ENCODE results near the gene KIAA1328.

DNA sequence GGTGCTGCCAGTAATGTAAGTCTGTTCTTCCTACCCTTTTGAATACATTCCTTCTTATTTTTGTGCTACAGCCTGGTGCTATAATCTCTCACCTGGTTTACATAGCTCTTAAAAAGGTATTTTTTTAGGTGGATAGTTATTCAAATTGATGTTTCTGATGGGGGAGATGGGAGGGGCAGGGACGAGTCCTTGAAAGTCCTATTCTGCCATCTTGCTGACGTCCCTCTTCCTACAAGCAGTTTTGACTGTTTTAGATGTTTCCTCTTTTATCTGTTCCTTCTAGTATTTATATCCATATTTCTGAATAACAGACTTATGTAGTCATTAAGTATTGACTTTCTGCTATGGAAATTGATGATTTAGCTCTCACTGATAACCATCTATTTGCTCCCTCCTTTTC, 256.4 kb downstream of the KIAA1328 start:
- TF ChIP-seq, protein P1, sequence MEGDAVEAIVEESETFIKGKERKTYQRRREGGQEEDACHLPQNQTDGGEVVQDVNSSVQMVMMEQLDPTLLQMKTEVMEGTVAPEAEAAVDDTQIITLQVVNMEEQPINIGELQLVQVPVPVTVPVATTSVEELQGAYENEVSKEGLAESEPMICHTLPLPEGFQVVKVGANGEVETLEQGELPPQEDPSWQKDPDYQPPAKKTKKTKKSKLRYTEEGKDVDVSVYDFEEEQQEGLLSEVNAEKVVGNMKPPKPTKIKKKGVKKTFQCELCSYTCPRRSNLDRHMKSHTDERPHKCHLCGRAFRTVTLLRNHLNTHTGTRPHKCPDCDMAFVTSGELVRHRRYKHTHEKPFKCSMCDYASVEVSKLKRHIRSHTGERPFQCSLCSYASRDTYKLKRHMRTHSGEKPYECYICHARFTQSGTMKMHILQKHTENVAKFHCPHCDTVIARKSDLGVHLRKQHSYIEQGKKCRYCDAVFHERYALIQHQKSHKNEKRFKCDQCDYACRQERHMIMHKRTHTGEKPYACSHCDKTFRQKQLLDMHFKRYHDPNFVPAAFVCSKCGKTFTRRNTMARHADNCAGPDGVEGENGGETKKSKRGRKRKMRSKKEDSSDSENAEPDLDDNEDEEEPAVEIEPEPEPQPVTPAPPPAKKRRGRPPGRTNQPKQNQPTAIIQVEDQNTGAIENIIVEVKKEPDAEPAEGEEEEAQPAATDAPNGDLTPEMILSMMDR (IDR thresholded peaks at IDR 0.05) = no peak
- TF ChIP-seq POLR2A (IDR thresholded peaks at IDR 0.05) = no peak

Data from heart left ventricle (tissue), 13 donors.